PFSK-1 (cell line): ENCODE measurements around the gene SHOC1.

Source experiments
- FOXP2 ChIP-seq: optimal IDR thresholded peaks from 2 replicates; pipeline ENCODE3; 2011; ENCODE audit warnings: borderline replicate concordance, control low read depth, inconsistent platforms; ENCODE audit not compliant: insufficient read depth; ENCODE audit errors: extremely low read length, extremely low read depth
- POLR2AphosphoS5 ChIP-seq: IDR thresholded peaks from 2 replicates; pipeline ENCODE4 v1.6.1; 2012; ENCODE audit warnings: low read depth, mild to moderate bottlenecking, control low read depth, low read length, moderate library complexity
- SIN3A ChIP-seq: IDR thresholded peaks from 2 replicates; pipeline ENCODE4 v1.6.1; 2012; ENCODE audit warnings: mild to moderate bottlenecking, low read length, moderate library complexity, borderline replicate concordance; ENCODE audit not compliant: insufficient read depth
- TAF1 ChIP-seq: IDR thresholded peaks from 2 replicates; pipeline ENCODE4 v1.6.1; 2012; ENCODE audit warnings: low read length, control low read depth, borderline replicate concordance; ENCODE audit not compliant: insufficient read depth
- TF ChIP-seq, protein P1 (sequence below), 2 experiments: IDR thresholded peaks; 2 replicates each; pipeline versions ENCODE4 v1.6.1 to v1.8.0; 2011 to 2012; ENCODE audit warnings: low read depth in 2 of 2, low read length in 2 of 2, control low read depth in 1 of 2, inconsistent platforms in 1 of 2, mild to moderate bottlenecking in 1 of 2, moderate library complexity in 1 of 2; ENCODE audit not compliant: insufficient read depth in 1 of 2

The SHOC1 gene

DNA sequence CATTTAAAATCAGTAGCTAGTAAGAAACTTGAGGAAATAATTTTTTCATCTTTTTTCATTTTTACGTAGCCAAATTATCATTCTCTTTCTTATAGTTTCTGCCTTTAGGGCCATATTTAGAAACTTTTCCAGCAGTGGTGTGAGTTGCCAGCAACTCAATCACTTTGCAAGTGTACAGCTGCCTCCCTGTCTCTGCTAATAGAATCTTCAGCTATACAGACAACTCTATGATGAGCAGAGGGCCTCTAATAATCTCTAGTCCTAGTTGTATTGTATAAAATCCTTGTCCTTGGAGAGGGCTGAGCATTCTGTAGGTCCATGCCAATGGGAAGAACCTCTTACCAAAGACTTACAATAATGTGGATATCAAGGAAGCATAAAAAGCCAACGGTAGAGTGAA is 11.5 kb upstream of the SHOC1 start:
- TF ChIP-seq POLR2AphosphoS5 (no peak), TAF1 (no peak), FOXP2 (no peak), SIN3A (no peak)
- TF ChIP-seq, protein P1, sequence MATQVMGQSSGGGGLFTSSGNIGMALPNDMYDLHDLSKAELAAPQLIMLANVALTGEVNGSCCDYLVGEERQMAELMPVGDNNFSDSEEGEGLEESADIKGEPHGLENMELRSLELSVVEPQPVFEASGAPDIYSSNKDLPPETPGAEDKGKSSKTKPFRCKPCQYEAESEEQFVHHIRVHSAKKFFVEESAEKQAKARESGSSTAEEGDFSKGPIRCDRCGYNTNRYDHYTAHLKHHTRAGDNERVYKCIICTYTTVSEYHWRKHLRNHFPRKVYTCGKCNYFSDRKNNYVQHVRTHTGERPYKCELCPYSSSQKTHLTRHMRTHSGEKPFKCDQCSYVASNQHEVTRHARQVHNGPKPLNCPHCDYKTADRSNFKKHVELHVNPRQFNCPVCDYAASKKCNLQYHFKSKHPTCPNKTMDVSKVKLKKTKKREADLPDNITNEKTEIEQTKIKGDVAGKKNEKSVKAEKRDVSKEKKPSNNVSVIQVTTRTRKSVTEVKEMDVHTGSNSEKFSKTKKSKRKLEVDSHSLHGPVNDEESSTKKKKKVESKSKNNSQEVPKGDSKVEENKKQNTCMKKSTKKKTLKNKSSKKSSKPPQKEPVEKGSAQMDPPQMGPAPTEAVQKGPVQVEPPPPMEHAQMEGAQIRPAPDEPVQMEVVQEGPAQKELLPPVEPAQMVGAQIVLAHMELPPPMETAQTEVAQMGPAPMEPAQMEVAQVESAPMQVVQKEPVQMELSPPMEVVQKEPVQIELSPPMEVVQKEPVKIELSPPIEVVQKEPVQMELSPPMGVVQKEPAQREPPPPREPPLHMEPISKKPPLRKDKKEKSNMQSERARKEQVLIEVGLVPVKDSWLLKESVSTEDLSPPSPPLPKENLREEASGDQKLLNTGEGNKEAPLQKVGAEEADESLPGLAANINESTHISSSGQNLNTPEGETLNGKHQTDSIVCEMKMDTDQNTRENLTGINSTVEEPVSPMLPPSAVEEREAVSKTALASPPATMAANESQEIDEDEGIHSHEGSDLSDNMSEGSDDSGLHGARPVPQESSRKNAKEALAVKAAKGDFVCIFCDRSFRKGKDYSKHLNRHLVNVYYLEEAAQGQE (IDR thresholded peaks at IDR 0.05; ENCODE audit: insufficient read depth in 1 of 2, low read depth in 2 of 2, low read length in 2 of 2): no peak

DNA sequence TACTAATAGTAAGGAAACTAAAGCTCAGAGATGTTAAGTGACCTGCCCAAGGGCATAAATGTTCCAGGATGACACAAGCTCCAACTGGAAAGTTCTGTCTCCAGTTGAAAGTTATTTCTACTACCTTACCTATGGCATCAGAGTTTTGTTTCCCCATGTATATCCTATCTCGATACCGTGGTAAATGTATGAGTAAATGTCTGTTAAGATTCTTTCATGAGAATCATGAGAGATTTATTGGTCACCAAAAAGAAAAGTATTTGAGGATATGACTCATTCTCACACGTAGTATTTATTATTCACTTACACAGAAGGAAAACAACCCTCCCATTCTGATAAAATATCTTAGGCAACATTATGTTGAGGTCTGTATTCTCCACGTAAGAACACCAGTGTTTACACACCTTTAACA is 11.1 kb upstream of the SHOC1 start:
- TF ChIP-seq TAF1 (no peak), SIN3A (no peak), POLR2AphosphoS5 (no peak)
- TF ChIP-seq, protein P1 (IDR thresholded peaks at IDR 0.05; ENCODE audit: insufficient read depth in 1 of 2, low read depth in 2 of 2, low read length in 2 of 2): no peak

DNA sequence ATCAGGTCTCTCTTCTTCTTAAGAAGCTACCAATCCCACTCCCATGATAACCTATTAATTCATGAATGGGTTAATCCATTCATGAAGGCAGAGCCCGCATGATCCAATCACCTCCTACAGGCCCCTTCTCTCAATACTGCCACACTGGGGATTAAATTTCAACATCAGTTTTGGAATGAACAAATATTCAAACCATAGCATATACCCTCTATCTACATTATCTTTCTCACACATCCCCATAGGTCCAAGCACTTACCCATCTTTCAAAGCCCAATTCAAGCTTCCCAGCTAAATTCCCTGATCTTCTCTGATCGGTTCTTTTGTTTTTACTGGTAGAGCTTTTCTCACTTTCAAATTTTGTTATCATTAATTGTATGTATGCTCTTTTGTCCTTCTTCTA is 10.5 kb upstream of the SHOC1 start:
- TF ChIP-seq POLR2AphosphoS5: no peak
- no peak for TF ChIP-seq TAF1
- TF ChIP-seq, protein P1 (IDR thresholded peaks at IDR 0.05; ENCODE audit: insufficient read depth in 1 of 2, low read depth in 2 of 2, low read length in 2 of 2): no peak
- TF ChIP-seq FOXP2: no peak
- TF ChIP-seq SIN3A: no peak

DNA sequence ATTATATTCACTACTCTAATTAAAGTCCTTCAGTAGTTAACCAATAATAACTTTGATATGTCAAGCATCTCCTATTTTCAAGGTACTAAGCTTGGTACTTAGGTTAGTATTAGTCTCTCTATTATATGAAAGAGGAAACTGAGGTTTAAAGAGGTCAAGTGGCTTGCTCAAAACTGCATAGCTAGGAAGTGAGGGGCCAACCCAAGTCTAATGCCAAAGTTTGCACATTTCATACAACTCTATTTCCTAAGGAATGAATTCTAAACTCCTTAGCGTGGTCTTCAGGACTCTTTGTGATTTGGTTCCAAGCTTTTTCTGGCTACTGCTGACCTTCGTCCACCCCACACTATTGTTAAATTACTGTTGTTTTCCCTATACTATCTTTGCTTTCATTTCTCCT is 9.9 kb upstream of the SHOC1 start:
- TF ChIP-seq POLR2AphosphoS5 (no peak), TAF1 (no peak), SIN3A (no peak), FOXP2 (no peak)
- TF ChIP-seq, protein P1 (IDR thresholded peaks at IDR 0.05; ENCODE audit: insufficient read depth in 1 of 2, low read depth in 2 of 2, low read length in 2 of 2): no peak

DNA sequence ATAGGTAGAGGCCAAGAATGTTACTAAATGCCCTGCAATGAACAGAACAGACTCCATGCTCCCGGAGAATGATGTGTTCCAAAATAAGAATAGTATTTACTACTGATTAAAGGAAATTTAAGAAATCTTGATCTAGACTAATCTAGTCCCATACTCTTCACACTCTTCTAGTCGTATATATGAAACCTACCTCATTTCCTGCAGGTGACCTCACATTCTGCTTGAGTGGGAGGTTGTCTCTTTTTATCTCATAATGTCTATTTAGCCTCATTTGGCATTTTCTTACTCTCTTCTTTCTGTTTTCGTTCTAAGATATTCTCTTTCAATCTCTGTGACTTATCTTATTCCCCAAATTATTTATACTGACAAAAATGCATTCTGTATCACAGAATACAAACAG is 9.2 kb upstream of the SHOC1 start:
- TF ChIP-seq POLR2AphosphoS5: no peak
- no peak for TF ChIP-seq TAF1
- TF ChIP-seq SIN3A: no peak
- no peak for TF ChIP-seq FOXP2
- TF ChIP-seq, protein P1 (IDR thresholded peaks at IDR 0.05; ENCODE audit: insufficient read depth in 1 of 2, low read depth in 2 of 2, low read length in 2 of 2): no peak
